Globus pallidus (tissue), 1 donor: ENCODE data around the gene ZXDC.

ENCODE experiments used
- DNase-seq: peaks from one replicate; pipeline ENCODE4 v3.0.0-alpha.2; 2015; ENCODE audit warnings: low spot score

Gene ZXDC

GRCh38 chr3:126473292-126474168 is 2.2 kb downstream of the ZXDC start:
- no peak for DNase-seq

- DNase-seq: peak; percentile 47
Observed at GRCh38 chr3:126472277-126473006, 3.2 kb downstream of the ZXDC start.

DNA sequence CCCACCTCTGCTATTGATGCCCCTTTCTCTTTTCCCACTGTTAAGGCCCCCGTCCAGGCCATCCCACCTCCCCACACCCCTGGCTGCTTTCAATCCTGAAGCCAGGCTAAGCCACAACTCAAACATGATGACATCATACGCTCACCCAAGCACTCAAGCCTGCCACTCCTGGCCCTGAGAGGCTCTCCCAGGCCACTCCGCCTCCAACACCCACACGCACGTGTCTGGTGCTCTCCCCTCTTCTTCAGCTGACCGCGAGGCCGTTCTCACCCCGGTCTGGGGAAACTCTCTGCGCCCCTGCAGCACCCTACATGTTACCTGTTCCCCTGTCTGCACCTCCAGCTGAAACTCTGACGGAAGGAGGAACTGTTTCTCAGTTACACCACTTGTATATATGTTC is 6.2 kb downstream of the ZXDC start:
- DNase-seq: no peak

DNA sequence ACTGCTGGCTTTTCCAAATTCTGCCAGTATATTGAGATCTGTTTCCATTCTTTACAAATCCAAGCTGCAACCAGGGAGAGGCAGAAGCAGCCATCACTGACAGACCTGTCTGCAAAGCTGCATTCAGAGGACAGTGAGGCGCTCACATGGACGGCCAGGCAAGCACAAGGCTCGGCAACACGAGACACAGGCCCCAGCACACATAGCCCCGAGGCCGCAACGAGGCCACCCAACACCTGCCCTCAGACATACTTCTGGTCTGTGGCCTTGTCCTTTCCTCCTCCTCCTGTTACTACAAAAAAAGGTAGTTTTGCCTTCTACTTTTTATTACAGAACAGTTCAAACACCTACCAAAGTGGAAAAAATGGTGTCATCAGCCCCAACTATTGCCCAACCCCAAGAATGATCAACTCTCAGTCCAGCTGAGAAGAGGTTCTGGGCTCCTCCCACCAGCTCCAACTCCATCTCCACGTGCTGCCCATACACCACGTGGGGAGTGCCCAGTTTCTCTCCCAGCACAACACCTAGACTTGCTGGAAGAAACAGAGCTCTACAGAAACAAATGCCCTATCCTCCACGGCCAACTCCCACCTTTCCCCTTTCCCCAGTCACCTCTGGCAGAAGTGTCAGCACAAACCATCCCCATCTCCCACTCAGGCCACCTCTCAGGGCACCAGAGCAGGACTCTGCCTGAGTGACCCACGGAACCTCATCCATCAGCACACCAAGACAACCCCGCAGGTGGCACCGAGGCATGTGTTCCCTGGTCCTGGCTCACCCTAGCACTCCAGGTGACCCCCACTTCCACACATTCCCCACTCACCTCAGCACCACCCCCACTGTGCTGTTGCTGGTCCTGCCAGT is 7.4 kb downstream of the ZXDC start:
- no peak for DNase-seq

GRCh38 chr3:126467611-126467955 is 8.1 kb downstream of the ZXDC start:
- no peak for DNase-seq

- no peak for DNase-seq
Observed at GRCh38 chr3:126466886-126467610, 8.6 kb downstream of the ZXDC start.

- no peak for DNase-seq
Observed at GRCh38 chr3:126465928-126466544, 9.7 kb downstream of the ZXDC start.

GRCh38 chr3:126464997-126465396 is 10.7 kb downstream of the ZXDC start:
- no peak for DNase-seq

DNA sequence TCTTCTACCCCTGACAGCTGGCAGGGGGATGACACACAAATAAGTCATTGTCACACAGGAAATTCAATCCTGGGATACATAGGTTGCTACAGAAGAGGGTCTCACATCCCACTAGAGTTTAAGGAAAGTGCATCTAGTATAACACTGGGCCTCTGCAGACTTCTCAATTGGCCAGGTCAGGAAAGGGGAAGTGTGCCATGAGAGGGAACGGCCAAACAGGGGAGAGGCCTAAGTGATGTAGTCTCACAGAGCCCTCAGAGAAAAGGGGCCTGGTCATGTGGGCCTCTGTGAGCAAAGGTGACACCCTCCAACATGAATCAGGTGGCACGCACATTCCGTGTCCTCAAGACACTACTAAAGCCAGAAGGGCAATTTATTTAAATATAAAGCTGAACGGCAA is 11.2 kb downstream of the ZXDC start:
- no peak for DNase-seq

DNA sequence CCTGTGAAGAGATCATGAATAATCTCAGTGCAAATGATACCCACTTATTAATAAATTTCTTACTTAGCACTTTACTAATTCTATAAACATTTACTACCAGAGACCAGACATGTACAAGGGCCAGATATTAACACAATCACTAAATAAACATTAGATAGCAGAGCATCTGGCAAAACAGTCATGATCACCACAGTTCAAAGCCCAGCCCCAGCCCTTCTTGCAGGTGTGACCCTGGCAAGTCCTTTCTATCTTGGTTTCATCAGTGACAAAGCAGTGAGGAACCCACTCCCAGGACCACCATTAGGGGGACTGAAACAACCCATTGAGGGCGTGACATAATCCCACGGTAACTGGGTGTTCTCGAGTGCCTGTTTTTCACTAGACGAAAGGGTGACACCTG is 11.6 kb downstream of the ZXDC start:
- DNase-seq: no peak

DNA sequence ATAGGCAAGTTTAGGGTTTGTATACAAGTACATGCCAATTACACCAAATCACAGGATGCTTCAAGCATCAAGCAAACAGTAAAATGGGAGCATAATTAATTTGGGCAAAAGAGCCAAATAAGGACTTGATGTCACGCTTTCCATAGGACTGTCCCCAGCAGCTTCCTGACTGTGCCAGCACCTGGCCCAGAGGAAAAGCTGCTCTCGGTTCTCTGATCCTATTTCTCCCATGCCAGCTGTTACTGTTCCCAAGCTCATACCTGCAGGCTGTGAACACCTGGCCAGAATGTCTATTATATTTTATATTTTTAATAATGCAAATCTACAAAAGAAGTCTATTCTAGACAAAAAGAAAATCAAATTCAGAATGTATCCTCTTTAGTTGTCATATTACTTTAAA is 12.2 kb downstream of the ZXDC start:
- DNase-seq: no peak

DNA sequence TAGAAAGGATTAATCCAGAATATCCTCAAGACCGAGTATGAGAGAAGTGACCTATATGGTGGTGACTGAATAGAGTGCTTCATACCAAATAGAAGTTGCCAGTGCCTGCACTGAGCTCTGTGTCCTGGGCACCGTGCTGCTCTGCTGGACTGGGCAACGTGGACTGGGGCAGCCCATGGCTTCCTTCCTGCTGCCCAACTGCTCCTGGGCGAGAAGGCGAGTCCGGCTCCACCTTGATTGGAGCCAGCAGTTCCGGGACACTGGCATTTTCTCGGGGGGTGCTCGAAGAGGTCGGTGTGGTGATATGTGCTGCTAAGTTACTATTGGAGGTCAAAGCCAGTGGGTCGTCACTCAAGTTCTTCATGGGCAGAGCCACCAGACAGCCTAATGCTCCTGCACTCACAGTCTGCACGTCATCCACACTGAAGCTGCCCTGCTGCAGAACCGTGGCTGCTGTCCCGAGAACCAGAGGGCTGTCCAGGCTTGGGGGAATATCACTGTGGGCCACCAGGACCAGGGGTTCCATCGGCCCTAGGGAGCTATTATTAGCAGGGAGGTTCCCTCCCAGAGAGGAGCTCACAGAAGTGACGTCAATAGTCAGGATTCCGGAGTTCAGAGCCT is 14.1 kb downstream of the ZXDC start:
- no peak for DNase-seq

- DNase-seq: no peak
Observed at GRCh38 chr3:126460381-126460780, 15.3 kb downstream of the ZXDC start.

- DNase-seq: no peak
Observed at GRCh38 chr3:126459763-126460127, 15.9 kb downstream of the ZXDC start.

GRCh38 chr3:126459111-126459762 is 16.5 kb downstream of the ZXDC start:
- no peak for DNase-seq

GRCh38 chr3:126456766-126457388 is 18.8 kb downstream of the ZXDC start:
- DNase-seq: no peak

DNA sequence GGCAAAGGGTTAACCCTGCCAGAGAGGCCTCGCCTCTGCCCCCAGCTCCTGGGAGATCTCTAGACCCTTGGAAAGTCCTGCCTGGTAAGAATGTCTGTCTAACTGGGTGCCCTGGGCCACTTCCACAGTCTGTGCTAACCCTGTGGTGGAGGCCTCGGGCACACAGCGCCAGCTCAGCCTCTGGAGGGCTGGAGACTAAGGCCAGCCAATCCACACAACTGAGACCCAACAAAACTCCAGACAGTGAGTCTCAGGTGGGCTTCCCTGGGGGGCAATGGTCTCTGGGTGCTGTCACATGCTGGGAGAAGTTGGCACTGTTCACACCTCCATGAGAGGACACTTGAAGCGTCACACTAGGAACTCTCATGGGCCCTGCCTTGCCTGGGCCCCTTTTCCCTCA is 19.5 kb downstream of the ZXDC start:
- DNase-seq: no peak

- no peak for DNase-seq
Observed at GRCh38 chr3:126454437-126455198, 21.1 kb downstream of the ZXDC start.

- no peak for DNase-seq
Observed at GRCh38 chr3:126454025-126454424, 21.7 kb downstream of the ZXDC start.
